GM15510 (cell line): Measurements from ENCODE around the gene UMODL1.

Experiments
- POLR2A ChIP-seq: IDR thresholded peaks from 3 replicates; pipeline ENCODE4 v1.6.1; 2011; ENCODE audit warnings: borderline replicate concordance; ENCODE audit not compliant: insufficient read length; ENCODE audit errors: extremely low read depth

UMODL1 gene

DNA sequence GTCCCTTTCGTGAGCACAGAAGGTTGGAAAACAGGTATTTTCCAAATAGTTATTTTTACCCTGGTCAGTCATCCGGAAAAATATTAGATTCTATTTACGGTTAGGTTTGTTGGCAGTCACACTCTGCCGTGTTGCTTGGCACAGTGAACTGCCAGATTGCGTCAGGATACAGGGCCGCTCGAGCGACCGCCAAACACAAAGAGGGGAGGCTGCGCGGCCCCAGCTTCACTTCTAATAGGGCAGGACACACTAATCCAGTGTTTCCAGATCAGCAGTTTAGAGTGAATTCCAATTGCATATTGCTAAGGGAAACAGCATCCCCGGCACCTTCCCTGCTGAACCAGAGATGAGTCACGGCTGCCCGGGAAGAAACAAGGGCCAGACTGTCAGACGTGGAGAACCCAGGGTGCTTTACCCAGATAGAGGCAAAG lies 22.9 kb downstream of the UMODL1 start:
- no peak for TF ChIP-seq POLR2A

DNA sequence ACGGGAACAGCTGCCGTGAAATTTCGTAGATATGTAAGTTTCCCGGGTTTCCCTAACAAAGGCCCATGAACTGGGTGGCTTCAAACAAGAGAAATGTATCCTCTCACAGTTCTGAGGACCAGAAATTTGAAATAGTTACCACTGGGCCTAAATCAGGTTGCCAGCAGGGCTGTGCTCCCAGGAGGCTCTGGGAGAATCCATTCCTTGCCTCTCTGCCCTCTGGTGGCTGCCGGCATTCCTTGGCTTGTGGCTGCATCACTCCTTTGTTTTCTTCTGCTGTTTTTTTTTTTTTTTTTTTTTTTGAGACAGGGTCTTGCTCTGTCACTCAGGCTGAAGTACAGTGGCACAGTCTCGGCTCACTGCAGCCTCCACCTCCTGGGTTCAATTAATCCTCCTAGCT lies 23.7 kb downstream of the UMODL1 start:
- TF ChIP-seq POLR2A = no peak

DNA sequence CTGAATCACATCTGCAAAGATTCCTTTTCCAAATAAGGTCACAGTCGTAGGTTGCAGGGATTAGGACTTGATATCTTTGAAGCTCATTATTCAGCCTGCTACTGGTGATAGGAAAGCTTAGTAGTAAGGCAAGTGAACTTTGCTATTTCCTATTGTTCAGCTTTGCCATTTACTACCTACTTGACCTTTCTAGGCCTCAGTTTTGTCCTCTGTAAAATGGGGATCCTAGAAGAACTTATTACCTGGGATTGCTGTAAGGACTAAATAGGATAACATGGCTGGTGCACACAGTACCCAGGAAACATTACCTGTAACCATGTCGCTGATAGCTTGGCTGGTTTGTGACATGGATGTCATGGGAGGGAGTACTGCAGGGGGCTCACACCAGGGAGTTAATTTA lies 24.5 kb downstream of the UMODL1 start:
- no peak for TF ChIP-seq POLR2A

DNA sequence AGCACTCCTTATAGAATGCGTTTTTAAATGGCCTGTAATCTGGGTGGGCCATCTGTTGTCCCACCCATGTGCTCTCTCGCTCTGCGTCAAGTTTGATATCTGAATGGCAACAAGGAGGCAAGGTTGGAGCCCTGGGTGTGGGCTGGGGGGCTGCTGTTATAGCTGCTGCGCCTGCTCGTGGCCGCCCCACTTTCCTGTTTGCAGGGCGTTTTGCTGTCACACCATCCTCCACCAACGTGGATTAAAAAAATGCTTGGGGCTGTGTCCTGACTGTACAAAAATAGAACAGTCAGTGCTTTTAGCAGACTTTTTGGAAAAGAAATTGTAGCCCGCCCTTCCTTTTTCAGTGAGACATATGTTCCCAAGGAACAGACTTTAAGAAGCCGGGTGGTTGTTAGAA lies 25.4 kb downstream of the UMODL1 start:
- no peak for TF ChIP-seq POLR2A

DNA sequence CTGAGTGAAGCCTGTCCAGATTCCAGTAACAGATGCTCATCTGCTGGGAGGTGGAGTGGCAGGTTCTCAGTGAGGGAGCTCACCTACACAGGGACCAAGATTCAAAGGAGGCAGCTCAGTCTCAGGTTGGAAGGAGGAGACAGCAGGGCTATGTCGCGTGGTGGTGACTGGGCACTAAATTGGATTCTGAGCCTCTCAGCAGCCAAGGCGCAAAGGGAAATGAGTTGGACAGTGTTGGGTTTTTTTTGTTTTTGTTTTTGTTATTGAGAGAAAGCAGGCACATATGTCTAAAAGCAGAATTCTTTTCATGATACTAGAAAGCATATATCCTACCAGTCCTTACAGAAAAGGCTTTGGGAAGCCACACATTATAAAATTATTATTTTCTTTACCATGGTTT lies 26.2 kb downstream of the UMODL1 start:
- no peak for TF ChIP-seq POLR2A

DNA sequence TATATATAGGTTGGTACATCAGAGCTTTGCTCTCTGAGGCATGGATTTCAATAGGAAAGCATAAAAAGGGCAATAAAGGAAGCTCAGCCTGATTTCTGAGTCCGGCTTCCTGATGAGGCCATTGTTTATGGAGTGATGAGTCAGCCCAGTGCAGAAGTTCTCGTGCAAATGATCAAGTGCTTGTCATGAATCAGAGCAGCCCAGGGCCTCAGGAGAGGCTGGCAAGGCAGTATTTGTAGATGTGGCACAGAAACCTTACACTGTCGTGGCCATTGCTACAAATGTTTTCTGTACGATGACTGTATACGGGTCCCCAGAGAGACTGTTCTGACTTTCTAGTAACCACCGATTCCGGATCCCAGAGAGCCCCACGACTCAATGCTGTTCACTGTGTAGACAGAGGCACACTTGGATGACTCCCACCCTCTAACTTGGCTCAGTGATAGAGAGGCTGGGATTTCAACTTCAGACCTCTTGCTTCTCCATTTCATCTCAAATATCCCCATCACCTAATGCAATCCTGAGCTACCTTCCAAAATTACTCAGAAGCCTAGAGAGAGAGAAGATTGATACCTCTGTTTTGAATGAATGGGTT lies 26.8 kb downstream of the UMODL1 start:
- TF ChIP-seq POLR2A = no peak

DNA sequence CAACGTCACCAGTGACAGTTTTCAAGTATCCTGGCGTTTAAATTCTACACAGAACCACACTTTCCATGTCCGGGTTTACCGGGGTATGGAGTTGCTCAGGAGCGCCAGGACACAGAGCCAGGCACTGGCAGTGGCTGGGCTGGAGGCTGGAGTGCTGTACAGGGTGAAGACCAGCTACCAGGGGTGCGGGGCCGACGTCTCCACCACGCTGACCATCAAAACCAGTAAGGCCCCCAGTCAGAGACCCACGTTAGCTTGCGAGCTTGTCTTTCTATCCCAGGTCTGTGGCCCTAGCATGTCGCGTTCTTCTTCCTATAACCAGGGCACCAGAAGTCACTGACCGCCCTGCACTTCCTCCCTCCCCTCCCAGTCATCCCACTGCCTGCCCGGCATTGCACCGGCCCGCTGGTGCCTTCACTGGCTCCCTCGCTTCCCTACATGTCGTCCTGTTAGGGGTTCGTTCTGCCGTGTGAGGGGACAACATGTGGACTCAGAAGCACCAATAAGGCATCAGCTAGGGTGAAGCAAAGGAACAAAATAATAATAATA lies 27.9 kb downstream of the UMODL1 start:
- TF ChIP-seq POLR2A = no peak

DNA sequence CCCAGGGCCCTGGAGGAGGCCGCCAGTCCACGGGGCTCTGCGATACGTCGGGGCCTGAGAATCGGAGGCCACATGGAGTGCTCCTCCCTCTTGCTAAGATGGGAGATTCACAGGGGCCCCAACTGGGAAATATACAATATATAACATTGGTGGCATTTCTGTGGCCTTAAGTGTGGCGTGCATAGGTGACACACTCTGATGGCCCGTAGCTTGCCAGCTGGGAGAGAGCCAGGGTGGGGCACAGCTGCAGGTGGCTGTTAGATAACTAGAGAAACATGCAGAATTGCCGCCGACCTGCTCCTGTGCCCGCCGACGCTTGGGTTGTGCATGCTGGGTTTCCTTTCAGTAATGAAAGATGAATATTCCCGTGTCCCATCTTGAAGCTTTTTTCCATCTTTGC lies 30.1 kb downstream of the UMODL1 start:
- no peak for TF ChIP-seq POLR2A

DNA sequence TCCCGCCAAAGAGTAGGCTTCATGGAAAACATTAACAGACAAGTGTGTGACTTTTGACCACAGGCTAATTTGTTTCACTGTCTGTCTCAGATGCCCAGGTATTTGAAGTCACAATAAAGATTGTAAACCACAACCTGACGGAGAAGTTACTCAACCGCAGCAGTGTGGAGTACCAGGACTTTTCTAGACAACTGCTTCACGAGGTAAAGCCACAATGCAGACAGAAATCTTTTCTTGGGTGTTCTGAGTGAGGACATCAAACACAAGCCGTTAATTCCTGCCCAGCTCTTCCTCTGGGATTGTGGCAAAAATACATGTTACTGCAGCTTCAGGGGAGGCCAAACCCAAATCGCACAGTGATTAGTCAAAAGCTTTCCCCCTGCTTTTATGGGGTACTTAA lies 31.0 kb downstream of the UMODL1 start:
- TF ChIP-seq POLR2A = no peak

DNA sequence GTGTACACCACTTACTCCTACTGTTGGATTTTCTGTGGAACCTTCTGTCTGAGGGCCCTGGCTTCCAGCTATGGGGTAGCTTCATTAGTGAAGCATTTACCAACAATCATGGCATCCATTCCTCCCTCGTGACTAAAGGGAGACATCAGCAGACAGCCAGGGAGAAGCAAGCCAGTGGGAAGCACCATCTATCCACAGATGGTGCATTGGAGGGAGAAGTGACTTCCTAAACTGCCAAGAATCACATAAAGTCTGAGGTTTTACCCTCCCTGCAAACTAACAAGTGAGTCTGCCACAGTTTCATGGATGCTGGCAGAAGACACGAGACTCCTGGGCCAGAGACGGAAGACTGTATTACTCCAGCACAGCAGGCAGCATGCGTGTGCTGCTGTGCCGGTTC lies 31.4 kb downstream of the UMODL1 start:
- TF ChIP-seq POLR2A = no peak

DNA sequence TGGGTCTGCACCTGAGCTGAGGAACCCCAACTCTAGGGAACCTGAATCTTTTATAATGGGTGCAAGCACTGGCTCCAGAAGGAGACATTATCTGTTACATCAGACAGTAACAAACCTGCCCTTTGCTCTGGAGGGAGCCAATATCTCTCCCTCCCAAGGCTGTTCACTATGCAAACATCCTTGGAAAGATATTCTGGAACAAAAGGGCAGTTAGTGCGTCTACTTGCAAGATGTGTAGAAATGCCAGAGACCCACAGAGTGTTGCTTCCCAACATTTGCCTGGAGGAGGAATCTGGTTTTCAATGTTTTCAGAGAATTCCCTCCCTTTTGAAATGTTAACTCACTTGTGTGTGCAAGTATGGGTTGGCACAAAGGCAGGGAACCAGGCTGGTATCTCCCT lies 31.9 kb downstream of the UMODL1 start:
- TF ChIP-seq POLR2A = no peak

DNA sequence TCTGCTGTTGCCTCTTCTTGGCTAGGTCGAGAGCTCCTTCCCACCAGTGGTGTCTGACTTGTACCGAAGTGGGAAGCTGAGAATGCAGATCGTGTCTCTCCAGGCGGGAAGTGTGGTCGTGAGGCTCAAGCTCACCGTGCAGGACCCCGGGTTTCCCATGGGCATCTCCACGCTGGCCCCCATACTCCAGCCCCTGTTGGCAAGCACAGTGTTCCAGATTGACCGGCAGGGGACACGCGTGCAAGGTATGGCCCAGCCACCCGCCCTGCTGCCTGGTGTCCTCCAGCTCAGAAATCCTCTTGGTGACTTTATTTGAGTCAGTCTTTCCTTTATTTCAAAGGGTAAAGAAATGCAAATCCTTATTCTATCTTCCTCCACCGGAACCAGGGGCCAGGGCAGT lies 32.7 kb downstream of the UMODL1 start:
- no peak for TF ChIP-seq POLR2A

DNA sequence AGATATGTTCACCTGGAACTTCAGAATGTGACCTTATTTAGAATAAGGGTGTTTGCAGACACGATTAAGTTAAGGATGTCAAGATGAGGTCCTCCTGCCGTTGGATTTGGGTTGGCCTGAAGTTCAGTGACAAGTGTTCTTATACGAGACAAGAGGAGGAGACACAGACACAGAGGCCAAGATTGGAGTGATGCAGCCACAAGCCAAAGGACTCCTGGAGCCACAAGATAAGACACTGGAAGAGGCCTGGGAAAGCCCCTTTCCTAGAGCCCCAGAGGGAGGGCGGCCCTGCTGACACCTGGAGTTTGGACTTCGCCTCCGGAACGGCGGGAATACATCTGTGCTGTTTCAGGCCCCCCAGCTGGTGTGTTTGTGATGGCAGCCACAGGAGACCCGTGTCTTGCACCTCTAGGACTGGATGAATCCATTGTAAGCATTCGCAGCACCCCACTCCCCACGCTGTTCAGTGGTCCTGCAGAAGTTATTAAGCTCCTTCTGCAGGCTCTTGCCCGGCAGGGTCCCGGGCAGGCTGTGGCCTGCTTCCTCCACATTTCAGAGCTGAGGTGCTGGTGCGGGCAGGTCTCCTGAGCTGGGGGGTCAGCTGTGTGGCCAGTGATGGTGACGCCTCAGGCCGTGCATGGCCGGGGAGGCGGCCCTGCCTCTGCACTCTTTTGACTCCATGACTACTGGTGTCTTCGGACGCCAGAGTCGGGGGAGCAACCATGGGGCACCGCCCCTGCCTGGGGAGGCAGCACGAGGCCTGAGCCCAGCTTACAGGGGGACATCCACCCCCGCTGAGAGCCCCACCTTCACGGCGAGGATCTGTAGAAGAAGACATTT lies 34.6 kb downstream of the UMODL1 start:
- no peak for TF ChIP-seq POLR2A

DNA sequence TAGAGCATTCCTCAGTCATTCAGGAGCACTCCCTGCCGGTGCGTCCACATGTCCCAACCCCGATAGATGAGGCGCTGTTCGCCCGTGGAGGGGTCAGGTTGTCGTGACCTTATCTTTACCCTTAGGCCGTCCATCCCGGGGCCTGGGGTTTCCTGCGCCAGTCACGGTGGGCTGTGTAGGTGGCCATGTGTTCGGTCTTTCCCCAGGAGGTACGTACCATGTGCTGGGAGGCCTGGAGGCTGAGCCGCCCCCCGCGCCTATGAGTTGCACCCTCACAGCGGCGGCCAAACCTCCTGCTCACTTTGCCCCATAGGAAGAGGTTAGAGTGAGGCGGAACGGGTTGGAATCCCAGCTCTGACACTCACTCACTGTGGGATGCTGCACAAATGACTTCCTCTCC lies 35.3 kb downstream of the UMODL1 start:
- no peak for TF ChIP-seq POLR2A

DNA sequence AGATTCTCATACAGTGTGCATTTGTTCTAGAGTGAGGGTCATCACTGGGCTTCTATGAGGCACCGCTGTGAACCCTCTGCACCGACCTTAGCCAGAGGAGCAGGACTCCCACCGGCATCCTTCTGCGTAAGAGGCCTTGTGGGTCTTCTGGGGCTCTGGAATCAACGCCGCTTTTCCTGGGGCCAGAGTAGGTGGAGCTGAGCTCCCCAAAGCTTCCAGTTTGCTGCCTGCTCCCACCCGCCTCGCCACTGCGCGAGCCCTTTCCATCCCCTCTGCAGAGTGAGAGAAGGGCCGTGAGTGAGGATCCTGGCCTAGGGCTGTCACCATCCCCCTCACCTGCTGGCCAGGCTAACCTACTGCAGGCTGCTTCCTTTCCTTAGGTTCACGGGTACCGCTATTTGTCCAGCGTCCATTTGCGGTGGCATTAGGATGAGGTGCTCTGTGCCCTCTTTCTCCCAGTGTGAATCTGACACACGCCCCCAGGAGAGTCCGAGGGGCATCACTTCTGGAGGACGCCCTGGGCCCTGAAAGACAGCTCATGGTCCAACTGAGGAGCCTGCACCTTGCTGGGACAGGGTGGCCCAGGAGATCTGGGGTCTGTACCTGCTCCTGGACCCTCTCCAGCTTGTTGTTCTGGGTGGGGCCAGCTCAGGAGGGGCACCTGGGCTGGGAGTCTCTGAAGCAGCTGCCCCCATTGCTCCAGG lies 36.2 kb downstream of the UMODL1 start:
- TF ChIP-seq POLR2A = no peak
